ENCODE measurements around the gene FXYD2. TPM values are rescaled to one million over a fixed set of nuclear protein-coding genes. Genes with fewer than 3 reads are reported as not detected.

The FXYD2 gene
- total RNA-seq, 3 donors from 2014 or later (not counting 1 experiment from before 2014, with no cell fraction given) = 0.75 to 0.78 TPM; not detected in 1

DNA sequence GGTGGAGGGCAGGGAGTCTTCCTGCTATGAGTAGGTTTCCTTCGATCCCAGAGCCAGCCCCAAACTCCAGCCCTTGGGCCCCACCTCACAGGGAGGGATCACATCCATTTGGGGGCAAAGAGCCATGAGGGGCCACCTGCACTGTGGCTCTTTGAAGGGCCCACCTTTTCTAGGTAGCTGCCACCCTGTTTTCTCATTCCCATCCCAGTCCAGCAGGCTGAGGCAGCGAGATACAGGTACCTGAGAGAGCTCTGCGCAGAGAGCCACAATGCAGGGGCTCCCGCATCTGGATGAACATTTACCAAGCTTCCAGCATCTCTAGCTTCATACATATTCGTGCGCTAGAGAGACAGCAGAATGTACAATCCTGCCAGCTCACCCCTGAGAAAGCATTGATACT, 35.6 kb upstream of the FXYD2 start:
- peaks cover 6% of the 10 kb centered on the region for H3K4me1 ChIP-seq (ENCODE audit: control insufficient read depth, insufficient read depth, low read length)
- 78% methylated on average over 6 of the region's 6 CpGs for WGBS (ENCODE audit: insufficient coverage)
- Mint-ChIP-seq H3K27ac (no peak overlapping the region), H3K4me3 (no peak overlapping the region), H3K9me3 (no peaks in the 10 kb centered on the region), H3K27me3 (ENCODE audit: low read depth in 2 of 2) (peaks cover 0 to 14% of the 10 kb centered on the region in 2 donors), H3K4me1 (peaks cover 5% of the 10 kb centered on the region in 2 donors), H3K36me3 (no peaks in the 10 kb centered on the region)
- H3K36me3 ChIP-seq (ENCODE audit: control insufficient read depth, insufficient read depth, low read length) = no peaks in the 10 kb centered on the region
- TF ChIP-seq CTCF (IDR thresholded peaks at IDR 0.05) = no peak
- intact Hi-C loops (cut with micrococcal nuclease) = no loop called here
- ATAC-seq (no peak), DNase-seq (no peak)
- no peak overlapping the region for H3K27ac ChIP-seq (ENCODE audit: low read length)
- no peaks in the 10 kb centered on the region for H3K9me3 ChIP-seq (ENCODE audit: control insufficient read depth, insufficient read depth, low read length)
- H3K27me3 ChIP-seq (ENCODE audit: control insufficient read depth, insufficient read depth, low read length) = no peaks in the 10 kb centered on the region
- H3K4me3 ChIP-seq (ENCODE audit: low read length) = no peak overlapping the region

GRCh38 chr11:117859488-117860112, 35.1 kb upstream of the FXYD2 start:
- H3K27ac ChIP-seq (ENCODE audit: low read length) = no peak overlapping the region
- WGBS (ENCODE audit: insufficient coverage) = 89% methylated on average over 8 of the region's 9 CpGs
- DNase-seq (no peak), ATAC-seq (no peak)
- intact Hi-C loops (cut with micrococcal nuclease) = no loop called here
- no peak for TF ChIP-seq CTCF (IDR thresholded peaks at IDR 0.05)
- no peaks in the 10 kb centered on the region for H3K9me3 ChIP-seq (ENCODE audit: control insufficient read depth, insufficient read depth, low read length)
- H3K36me3 ChIP-seq (ENCODE audit: control insufficient read depth, insufficient read depth, low read length) = no peaks in the 10 kb centered on the region
- no peaks in the 10 kb centered on the region for H3K9me3 Mint-ChIP-seq
- H3K4me3 ChIP-seq (ENCODE audit: low read length) = no peak overlapping the region
- H3K27me3 ChIP-seq (ENCODE audit: control insufficient read depth, insufficient read depth, low read length) = no peaks in the 10 kb centered on the region
- no peak overlapping the region for H3K27ac Mint-ChIP-seq
- peaks cover 0 to 15% of the 10 kb centered on the region in 2 donors for H3K27me3 Mint-ChIP-seq (ENCODE audit: low read depth in 2 of 2)
- H3K4me1 Mint-ChIP-seq = peaks cover 5% of the 10 kb centered on the region in 2 donors
- peaks cover 6% of the 10 kb centered on the region for H3K4me1 ChIP-seq (ENCODE audit: control insufficient read depth, insufficient read depth, low read length)
- no peak overlapping the region for H3K4me3 Mint-ChIP-seq
- H3K36me3 Mint-ChIP-seq = no peaks in the 10 kb centered on the region

- H3K36me3 ChIP-seq (ENCODE audit: control insufficient read depth, insufficient read depth, low read length) = no peaks in the 10 kb centered on the region
- H3K27ac Mint-ChIP-seq = no peak overlapping the region
- H3K9me3 ChIP-seq (ENCODE audit: control insufficient read depth, insufficient read depth, low read length) = no peaks in the 10 kb centered on the region
- H3K27ac ChIP-seq (ENCODE audit: low read length) = no peak overlapping the region
- H3K27me3 ChIP-seq (ENCODE audit: control insufficient read depth, insufficient read depth, low read length) = no peaks in the 10 kb centered on the region
- intact Hi-C loops (cut with micrococcal nuclease) = no loop called here
- H3K4me1 Mint-ChIP-seq = peaks cover 5% of the 10 kb centered on the region in 2 donors
- no peaks in the 10 kb centered on the region for H3K9me3 Mint-ChIP-seq
- ATAC-seq (no peak), DNase-seq (no peak)
- WGBS (ENCODE audit: insufficient coverage) = 83% methylated on average over 10 of the region's 10 CpGs
- H3K4me3 Mint-ChIP-seq = no peak overlapping the region
- peaks cover 6% of the 10 kb centered on the region for H3K4me1 ChIP-seq (ENCODE audit: control insufficient read depth, insufficient read depth, low read length)
- H3K36me3 Mint-ChIP-seq = no peaks in the 10 kb centered on the region
- no peak overlapping the region for H3K4me3 ChIP-seq (ENCODE audit: low read length)
- H3K27me3 Mint-ChIP-seq (ENCODE audit: low read depth in 2 of 2) = peaks cover 0 to 19% of the 10 kb centered on the region in 2 donors
- TF ChIP-seq CTCF (IDR thresholded peaks at IDR 0.05) = no peak
These were observed 34.5 kb upstream of the FXYD2 start for GRCh38 chr11:117859061-117859460.

All from natural killer cell (primary cell).